Measurements from ENCODE around the gene SOX2. TPM values are rescaled to one million over a fixed set of nuclear protein-coding genes. Genes with fewer than 3 reads are reported as not detected.

The SOX2 gene
- total RNA-seq, 1 donor from 2014 or later, result 2.9 TPM

DNA sequence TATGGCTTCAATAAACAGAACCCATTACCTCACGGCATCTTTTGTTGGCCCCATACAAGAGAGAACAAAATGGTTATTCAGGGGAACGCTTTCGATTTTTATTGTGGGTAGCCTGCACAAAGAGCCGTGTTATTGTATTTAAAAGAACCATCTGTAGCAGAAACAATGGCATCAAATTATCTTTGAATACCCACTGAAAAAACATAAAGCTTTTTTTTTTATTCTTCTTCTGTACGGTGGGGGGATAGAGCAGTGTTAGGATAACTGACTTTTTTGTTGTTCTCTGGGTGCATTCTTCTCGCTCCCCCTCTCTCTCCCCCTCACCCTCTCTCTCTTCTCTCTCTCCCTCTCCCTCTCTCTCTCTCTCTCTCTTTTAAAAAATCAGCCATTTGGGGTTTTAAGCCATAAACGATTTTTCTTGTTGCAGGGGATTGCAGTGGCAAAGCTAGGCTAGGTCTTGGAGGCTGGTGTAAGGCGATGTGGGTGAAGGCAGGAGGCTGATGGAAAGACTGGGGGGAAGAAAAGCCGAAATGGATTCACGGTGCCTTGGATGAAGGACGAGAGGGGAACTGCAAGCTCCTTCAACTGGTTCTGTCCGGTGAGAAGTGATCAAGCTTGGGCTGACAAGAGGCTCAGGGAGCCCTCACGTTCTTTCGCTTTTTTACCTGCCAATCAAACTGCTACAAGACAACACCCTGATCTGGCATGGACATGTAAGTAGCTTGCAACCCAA lies 12.4 kb upstream of the SOX2 start:
- TF ChIP-seq POLR2A (IDR thresholded peaks at IDR 0.05) (no peak), POLR2AphosphoS5 (IDR thresholded peaks at IDR 0.05; ENCODE audit: insufficient read depth in 1 of 2, low read depth in 1 of 2) (no peak)
- TF ChIP-seq, protein P1, sequence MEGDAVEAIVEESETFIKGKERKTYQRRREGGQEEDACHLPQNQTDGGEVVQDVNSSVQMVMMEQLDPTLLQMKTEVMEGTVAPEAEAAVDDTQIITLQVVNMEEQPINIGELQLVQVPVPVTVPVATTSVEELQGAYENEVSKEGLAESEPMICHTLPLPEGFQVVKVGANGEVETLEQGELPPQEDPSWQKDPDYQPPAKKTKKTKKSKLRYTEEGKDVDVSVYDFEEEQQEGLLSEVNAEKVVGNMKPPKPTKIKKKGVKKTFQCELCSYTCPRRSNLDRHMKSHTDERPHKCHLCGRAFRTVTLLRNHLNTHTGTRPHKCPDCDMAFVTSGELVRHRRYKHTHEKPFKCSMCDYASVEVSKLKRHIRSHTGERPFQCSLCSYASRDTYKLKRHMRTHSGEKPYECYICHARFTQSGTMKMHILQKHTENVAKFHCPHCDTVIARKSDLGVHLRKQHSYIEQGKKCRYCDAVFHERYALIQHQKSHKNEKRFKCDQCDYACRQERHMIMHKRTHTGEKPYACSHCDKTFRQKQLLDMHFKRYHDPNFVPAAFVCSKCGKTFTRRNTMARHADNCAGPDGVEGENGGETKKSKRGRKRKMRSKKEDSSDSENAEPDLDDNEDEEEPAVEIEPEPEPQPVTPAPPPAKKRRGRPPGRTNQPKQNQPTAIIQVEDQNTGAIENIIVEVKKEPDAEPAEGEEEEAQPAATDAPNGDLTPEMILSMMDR (IDR thresholded peaks at IDR 0.05), result no peak
- Histone ChIP-seq H3K27me3 (peaks cover 14% of the 10 kb centered on the region), H3K36me3 (no peaks in the 10 kb centered on the region), H3K9me3 (no peaks in the 10 kb centered on the region), H3K4me1 (peaks cover 29% of the 10 kb centered on the region), H3K27ac (no peak overlapping the region), H3K4me3 (no peak overlapping the region)
- no peak for DNase-seq (ENCODE audit: extremely low spot score in 2 of 2)
- intact Hi-C loops (cut with DNase I), result no loop called here

DNA sequence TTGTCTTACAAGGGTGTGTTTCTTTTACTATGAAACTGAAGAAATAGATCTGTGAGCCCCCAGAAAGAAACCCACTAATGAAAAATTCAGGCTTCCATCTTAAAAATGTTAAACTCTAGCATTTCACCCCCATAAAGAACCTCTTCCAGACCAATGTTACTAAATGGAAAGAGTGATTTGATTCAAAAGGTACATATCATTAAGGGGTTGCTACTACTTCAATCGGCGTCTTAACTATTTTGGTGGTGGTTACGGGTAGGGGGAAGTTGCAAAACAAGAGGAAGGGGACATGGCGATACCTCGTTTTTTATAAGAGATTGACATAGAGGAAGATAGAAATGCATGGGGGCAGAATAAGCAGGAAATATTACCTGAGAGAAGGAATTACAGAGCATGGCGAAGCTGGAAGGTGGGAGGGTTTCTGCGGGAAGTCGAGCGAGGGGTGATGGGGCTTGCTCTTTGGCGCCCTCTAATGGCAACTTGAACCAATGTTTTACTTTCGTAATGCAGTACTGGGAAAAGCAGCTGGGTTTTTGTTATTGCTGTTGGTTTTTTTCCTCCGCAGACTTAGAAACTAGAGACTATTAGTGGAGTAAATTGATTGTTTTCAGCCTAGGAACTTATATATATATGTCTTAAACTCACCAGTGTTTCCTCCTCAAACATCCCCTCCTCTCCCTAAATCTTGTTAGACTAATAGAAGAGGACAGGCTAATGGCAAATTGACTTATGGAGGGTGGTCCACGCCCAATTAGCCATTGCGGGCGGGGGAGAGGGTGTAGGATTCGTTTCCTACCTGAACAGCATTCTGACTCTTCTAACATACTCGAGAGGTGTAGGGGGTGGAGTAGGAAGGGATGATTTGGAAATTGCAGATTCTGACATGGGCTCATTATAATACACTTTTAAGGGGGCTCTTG lies 11.3 kb upstream of the SOX2 start:
- H3K4me3 ChIP-seq, result peak overlapping the region in 1 of 2 donors; percentile 20
- H3K4me1 ChIP-seq, result peaks cover 27% of the 10 kb centered on the region
- H3K36me3 ChIP-seq, result no peaks in the 10 kb centered on the region
- no peaks in the 10 kb centered on the region for H3K9me3 ChIP-seq
- intact Hi-C loops (cut with DNase I), result no loop called here
- H3K27me3 ChIP-seq, result peaks cover 21% of the 10 kb centered on the region
- no peak overlapping the region for H3K27ac ChIP-seq
- no peak for DNase-seq (ENCODE audit: extremely low spot score in 2 of 2)
- no peak for TF ChIP-seq POLR2A (IDR thresholded peaks at IDR 0.05)
- TF ChIP-seq, protein P1 (IDR thresholded peaks at IDR 0.05), result peak; percentile 20 to 62 (median 56)
- no peak for TF ChIP-seq POLR2AphosphoS5 (IDR thresholded peaks at IDR 0.05; ENCODE audit: insufficient read depth in 1 of 2, low read depth in 1 of 2)

DNA sequence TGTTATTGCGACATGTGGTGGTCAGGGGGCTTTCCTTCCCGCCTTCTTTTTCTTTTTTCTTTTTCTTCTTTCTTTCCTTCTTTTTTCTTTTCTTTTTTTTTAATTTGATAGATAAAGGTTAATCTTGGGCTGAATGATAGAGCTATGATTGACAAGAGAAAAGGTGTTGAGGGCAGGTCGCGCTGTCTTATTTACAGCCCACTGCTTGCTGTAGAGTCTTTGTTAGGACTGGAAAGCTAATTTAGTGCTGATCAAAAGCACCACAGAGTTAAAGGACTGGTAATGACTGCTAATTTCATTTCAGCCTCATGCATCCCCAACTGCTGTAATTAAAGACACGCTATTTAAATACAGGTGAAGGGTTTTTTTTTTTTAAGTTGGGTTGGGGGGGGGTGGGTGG lies 10.6 kb upstream of the SOX2 start:
- Histone ChIP-seq H3K36me3 (no peaks in the 10 kb centered on the region), H3K4me3 (no peak overlapping the region), H3K4me1 (peaks cover 20% of the 10 kb centered on the region), H3K27me3 (peaks cover 21% of the 10 kb centered on the region), H3K27ac (no peak overlapping the region), H3K9me3 (no peaks in the 10 kb centered on the region)
- TF ChIP-seq POLR2AphosphoS5 (IDR thresholded peaks at IDR 0.05; ENCODE audit: insufficient read depth in 1 of 2, low read depth in 1 of 2) (no peak), POLR2A (IDR thresholded peaks at IDR 0.05) (no peak)
- TF ChIP-seq, protein P1 (IDR thresholded peaks at IDR 0.05), result no peak
- no peak for DNase-seq (ENCODE audit: extremely low spot score in 2 of 2)
- intact Hi-C loops (cut with DNase I), result no loop called here

DNA sequence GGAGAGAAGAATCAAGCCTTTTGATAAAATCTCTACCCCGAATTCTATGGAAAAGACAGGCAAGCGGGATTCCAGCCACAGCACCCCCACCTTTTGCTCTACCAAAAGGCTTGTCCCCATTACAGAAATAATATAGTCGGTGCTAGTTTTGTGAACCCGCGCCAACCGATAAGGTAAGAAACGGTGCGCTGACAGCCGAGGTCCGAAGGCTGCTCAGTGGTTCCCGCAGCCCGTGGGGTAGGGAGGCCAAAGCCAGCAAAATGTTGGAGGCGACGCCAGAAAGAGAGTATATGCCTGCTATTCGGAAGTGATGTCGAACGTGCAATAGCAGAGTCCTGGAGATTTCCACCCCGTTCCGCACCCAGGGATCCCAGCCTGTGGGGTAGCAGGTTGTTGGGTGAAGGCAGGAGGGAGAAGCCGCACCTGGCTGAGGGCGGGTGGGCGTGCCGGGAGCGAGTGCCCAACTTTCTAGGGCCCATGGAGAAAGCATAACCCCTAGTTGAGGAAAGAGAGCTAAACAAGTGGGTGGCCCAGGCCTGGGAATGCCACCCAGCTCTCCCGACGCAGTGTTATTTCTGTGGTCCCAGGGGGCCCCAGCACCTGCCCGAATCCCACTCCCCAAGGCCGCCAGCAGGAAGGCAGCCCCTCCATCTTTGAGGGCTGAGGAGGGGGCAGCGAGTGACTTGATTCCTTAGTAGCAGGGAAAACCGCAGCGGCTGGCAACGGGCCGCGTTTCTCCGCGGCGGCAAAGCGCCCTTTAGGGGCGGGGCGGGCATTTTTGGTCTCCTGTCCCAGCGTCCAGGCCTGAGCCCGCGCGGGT lies 7.9 kb upstream of the SOX2 start:
- TF ChIP-seq POLR2A (IDR thresholded peaks at IDR 0.05) (no peak), POLR2AphosphoS5 (IDR thresholded peaks at IDR 0.05; ENCODE audit: insufficient read depth in 1 of 2, low read depth in 1 of 2) (no peak)
- TF ChIP-seq, protein P1 (IDR thresholded peaks at IDR 0.05), result no peak
- Histone ChIP-seq H3K27ac (no peak overlapping the region), H3K4me3 (no peak overlapping the region), H3K4me1 (peaks cover 13% of the 10 kb centered on the region), H3K36me3 (no peaks in the 10 kb centered on the region), H3K9me3 (no peaks in the 10 kb centered on the region), H3K27me3 (peaks cover 21% of the 10 kb centered on the region)
- DNase-seq (ENCODE audit: extremely low spot score in 2 of 2), result no peak
- intact Hi-C loops (cut with DNase I), result no loop called here
